Progenitor cell of endocrine pancreas (in vitro differentiated cells): ENCODE results near the gene MAPK10. TPM values are rescaled to one million over a fixed set of nuclear protein-coding genes. Genes with fewer than 3 reads are reported as not detected.

ENCODE experiments used
- DNase-seq: peaks from one replicate; pipeline ENCODE4 v3.0.0; 2021; ENCODE audit warnings: low spot score; ENCODE audit not compliant: unreplicated experiment
- H3K27ac Mint-ChIP-seq: 2 replicates; pipeline ENCODE4 v1.8.0; 2021; ENCODE audit warnings: mild to moderate bottlenecking, moderate library complexity, mixed read lengths
- H3K27me3 Mint-ChIP-seq: 2 replicates; pipeline ENCODE4 v1.8.0; 2021; ENCODE audit warnings: mixed read lengths
- H3K36me3 Mint-ChIP-seq: 2 replicates; pipeline ENCODE4 v1.8.0; 2022; ENCODE audit warnings: mixed read lengths; ENCODE audit not compliant: insufficient read depth
- H3K4me1 Mint-ChIP-seq: 2 replicates; pipeline ENCODE4 v1.8.0; 2021; ENCODE audit warnings: low read depth, mixed read lengths
- H3K4me3 Mint-ChIP-seq: 2 replicates; pipeline ENCODE4 v1.8.0; 2021; ENCODE audit warnings: low read depth, mild to moderate bottlenecking, moderate library complexity, mixed read lengths
- H3K9me3 Mint-ChIP-seq: 2 replicates; pipeline ENCODE4 v1.8.0; 2021; ENCODE audit warnings: low read depth, mixed read lengths
- CTCF ChIP-seq: fragments of 200-600 bp; sonication (generic); IDR thresholded peaks from one replicate; pipeline ENCODE4 v1.5.0; 2021; ENCODE audit warnings: antibody characterized with exemption, mild to moderate bottlenecking; ENCODE audit not compliant: unreplicated experiment
- total RNA-seq: library from RNA; stranded (reverse); gene quantifications from 2 replicates; pipeline ENCODE4 v1.2.1, GENCODE V29; 2021

Gene MAPK10
- total RNA-seq, 1 donor from 2014 or later: 21.4 TPM

DNA sequence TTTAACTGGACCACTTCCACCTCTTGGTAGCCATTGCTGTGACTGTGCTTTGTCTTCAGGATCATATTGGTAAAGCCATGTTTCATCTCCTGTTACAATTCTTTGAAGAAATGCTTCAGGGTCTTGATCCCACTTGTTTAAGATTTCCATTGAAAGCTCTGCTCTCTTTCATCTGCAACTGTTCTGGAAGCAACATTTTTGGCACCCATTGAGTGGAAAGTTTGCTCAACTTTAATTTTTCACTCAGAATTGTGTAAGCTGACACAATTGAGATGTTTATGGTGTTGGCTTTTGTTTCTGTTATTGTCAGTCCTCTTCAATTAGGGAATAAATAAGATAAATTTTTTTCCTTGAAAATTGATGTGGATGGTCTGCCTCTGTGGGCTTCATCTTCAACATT lies 237.4 kb downstream of the MAPK10 start:
- DNase-seq: no peak
- Mint-ChIP-seq H3K9me3 (no peaks in the 10 kb centered on the region), H3K36me3 (no peaks in the 10 kb centered on the region), H3K27ac (no peak overlapping the region), H3K4me3 (no peak overlapping the region), H3K4me1 (no peaks in the 10 kb centered on the region), H3K27me3 (no peaks in the 10 kb centered on the region)
- TF ChIP-seq CTCF: no peak

DNA sequence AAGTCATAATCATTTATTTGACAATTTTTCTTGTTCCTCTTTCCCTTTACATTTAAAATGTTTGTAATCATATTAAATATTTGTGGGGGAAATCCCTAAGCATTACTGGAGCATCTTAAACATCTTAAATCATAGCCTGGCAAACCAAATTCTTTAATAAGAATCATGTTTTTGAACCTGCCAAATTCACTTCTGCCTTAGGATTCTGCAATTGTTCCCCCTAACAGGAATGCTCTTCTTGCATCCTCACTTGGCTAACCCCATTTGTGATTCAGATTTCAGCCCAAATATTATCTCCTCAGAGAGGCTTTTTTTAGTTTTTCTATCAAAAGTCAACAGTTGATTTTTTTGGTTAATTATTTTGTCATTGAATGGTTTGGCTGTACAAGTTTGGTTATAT lies 241.1 kb downstream of the MAPK10 start:
- no peak for TF ChIP-seq CTCF
- Mint-ChIP-seq H3K4me3 (no peak overlapping the region), H3K4me1 (no peaks in the 10 kb centered on the region), H3K9me3 (peaks cover under 1% of the 10 kb centered on the region), H3K36me3 (no peaks in the 10 kb centered on the region), H3K27ac (no peak overlapping the region), H3K27me3 (no peaks in the 10 kb centered on the region)
- no peak for DNase-seq

DNA sequence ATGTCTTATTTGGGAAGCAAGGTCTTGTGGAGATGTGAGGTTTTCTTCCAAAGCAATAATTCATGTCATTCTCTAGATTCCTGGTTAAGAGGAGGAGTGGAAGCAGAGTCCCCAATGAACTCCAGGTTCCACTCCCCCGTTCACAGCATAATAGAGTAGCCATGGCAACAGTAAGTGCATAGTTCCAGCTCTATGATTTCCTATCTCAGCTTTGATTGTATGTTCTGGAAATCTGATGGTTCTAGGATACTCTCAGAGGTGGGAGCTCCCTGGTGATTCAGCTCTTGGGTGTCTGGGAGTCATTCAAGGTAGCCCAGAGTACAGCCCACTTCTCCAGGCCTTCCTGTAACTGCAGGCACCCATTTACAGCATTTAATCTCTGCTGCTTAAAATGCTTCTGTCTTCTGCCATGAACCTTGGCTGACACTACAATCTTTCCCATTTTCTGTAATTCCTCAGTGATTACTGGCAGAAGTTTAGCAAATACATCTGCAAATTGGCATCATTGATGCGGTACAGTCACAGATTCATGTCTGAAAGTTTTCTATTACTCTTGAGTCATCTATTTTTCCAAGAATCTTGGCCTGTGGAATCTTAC lies 242.0 kb downstream of the MAPK10 start:
- H3K27ac Mint-ChIP-seq: no peak overlapping the region
- DNase-seq: no peak
- no peaks in the 10 kb centered on the region for H3K27me3 Mint-ChIP-seq
- H3K4me1 Mint-ChIP-seq: no peaks in the 10 kb centered on the region
- no peak for TF ChIP-seq CTCF
- H3K4me3 Mint-ChIP-seq: no peak overlapping the region
- H3K9me3 Mint-ChIP-seq: peaks cover 7% of the 10 kb centered on the region
- peaks cover 3% of the 10 kb centered on the region for H3K36me3 Mint-ChIP-seq

DNA sequence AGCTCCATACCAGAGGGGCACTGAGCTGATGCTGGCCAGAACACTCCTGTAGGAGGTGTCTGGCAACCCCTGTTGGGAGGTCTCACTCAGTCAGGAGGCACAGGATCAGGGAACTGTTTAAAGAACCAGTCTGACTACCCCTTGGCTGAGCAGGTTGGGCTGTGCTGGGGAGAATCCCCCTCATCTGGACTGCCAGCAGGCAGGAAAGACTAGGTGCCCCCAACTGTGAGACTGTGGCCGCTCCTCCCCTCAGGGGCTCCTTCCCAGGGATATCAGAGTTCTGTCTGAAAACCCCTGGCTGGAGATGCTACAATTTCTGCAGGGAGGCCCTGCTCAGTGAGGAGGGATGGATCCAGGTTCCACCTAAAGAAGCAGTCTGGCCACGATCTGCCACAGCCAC lies 245.3 kb downstream of the MAPK10 start:
- Mint-ChIP-seq H3K27me3 (no peaks in the 10 kb centered on the region), H3K4me1 (no peaks in the 10 kb centered on the region), H3K36me3 (peaks cover 7% of the 10 kb centered on the region), H3K9me3 (peaks cover 34% of the 10 kb centered on the region), H3K27ac (no peak overlapping the region), H3K4me3 (no peak overlapping the region)
- no peak for DNase-seq
- TF ChIP-seq CTCF: no peak

GRCh38 chr4:86108834-86109233 lies 251.0 kb downstream of the MAPK10 start:
- Mint-ChIP-seq H3K27me3 (no peaks in the 10 kb centered on the region), H3K9me3 (peaks cover 34% of the 10 kb centered on the region), H3K27ac (no peak overlapping the region), H3K4me3 (no peak overlapping the region), H3K36me3 (peaks cover 7% of the 10 kb centered on the region), H3K4me1 (no peaks in the 10 kb centered on the region)
- DNase-seq: no peak
- TF ChIP-seq CTCF: no peak
